AG09309 (cell line): Measurements from ENCODE around the gene KLRC1.
"Not testable (repeated sequence)": the region's sequence is repeated elsewhere in the genome, so short reads cannot be mapped to it uniquely, and the experiment has no call there.

Experiments used
- DNase-seq: peaks from one replicate; pipeline ENCODE4 v3.0.0-alpha.2; 2010; ENCODE audit warnings: low read depth
- H3K4me3 ChIP-seq: 2 replicates; pipeline ENCODE4 v1.5.1; 2011; ENCODE audit warnings: mild to moderate bottlenecking, low read depth, low read length, moderate library complexity; ENCODE audit not compliant: control insufficient read depth
- CTCF ChIP-seq: IDR thresholded peaks from 2 replicates; pipeline ENCODE4 v1.5.1; 2011; ENCODE audit warnings: mild to moderate bottlenecking, low read depth, low read length, inconsistent platforms; ENCODE audit not compliant: insufficient read depth, control insufficient read depth; ENCODE audit errors: missing control alignments

KLRC1 gene

GRCh38 chr12:10469701-10470100 lies 16.5 kb upstream of the KLRC1 start:
- TF ChIP-seq CTCF: no peak
- no peak for DNase-seq
- H3K4me3 ChIP-seq: no peak overlapping the region

GRCh38 chr12:10466311-10466710 lies 13.1 kb upstream of the KLRC1 start:
- H3K4me3 ChIP-seq: no peak overlapping the region

GRCh38 chr12:10457760-10458159 lies 4.6 kb upstream of the KLRC1 start:
- DNase-seq: no peak
- H3K4me3 ChIP-seq: no peak overlapping the region
- no peak for TF ChIP-seq CTCF

More at GRCh38 chr12:10466311-10466710, 13.1 kb upstream of the KLRC1 start:
- no peak for TF ChIP-seq CTCF
- no peak for DNase-seq

GRCh38 chr12:10456856-10457255 lies 3.7 kb upstream of the KLRC1 start:
- H3K4me3 ChIP-seq: no peak overlapping the region
- TF ChIP-seq CTCF: no peak
- DNase-seq: no peak

GRCh38 chr12:10455766-10456165 lies 2.6 kb upstream of the KLRC1 start:
- no peak for TF ChIP-seq CTCF

GRCh38 chr12:10454531-10454930 lies 1.4 kb upstream of the KLRC1 start:
- no peak for TF ChIP-seq CTCF
- no peak overlapping the region for H3K4me3 ChIP-seq
- DNase-seq: no peak

More at GRCh38 chr12:10455766-10456165, 2.6 kb upstream of the KLRC1 start:
- DNase-seq: no peak
- no peak overlapping the region for H3K4me3 ChIP-seq

GRCh38 chr12:10448236-10448635 lies 4.9 kb downstream of the KLRC1 start:
- no peak overlapping the region for H3K4me3 ChIP-seq
- DNase-seq: no peak
- TF ChIP-seq CTCF: no peak

GRCh38 chr12:10446052-10446451 lies 7.1 kb downstream of the KLRC1 start:
- not testable (repeated sequence) for DNase-seq, H3K4me3 ChIP-seq

GRCh38 chr12:10441144-10441543 lies 12.0 kb downstream of the KLRC1 start:
- not testable (repeated sequence) for H3K4me3 ChIP-seq, DNase-seq

- DNase-seq: not testable (repeated sequence)
These were observed 13.4 kb downstream of the KLRC1 start for GRCh38 chr12:10439608-10440274.

More at GRCh38 chr12:10439608-10440274, 13.4 kb downstream of the KLRC1 start:
- not testable (repeated sequence) for H3K4me3 ChIP-seq
